Epidermal melanocyte (primary cell): ENCODE data around the gene ABCB8.

Source experiments
- DNase-seq: peaks from one replicate; pipeline ENCODE4 v3.0.0; 2011; ENCODE audit warnings: low spot score; ENCODE audit not compliant: insufficient read length

Gene ABCB8

GRCh38 chr7:151028131-151028947 is at the start of gene ABCB8:
TSS of gene ABCB8 (plus strand) at chr7:151028450. CDS start at chr7:151028516, 66 bp downstream.
- DNase-seq = peak; percentile 100

- no peak for DNase-seq
Measured at GRCh38 chr7:150979713-150980390, 48.4 kb upstream of the ABCB8 start.

DNA sequence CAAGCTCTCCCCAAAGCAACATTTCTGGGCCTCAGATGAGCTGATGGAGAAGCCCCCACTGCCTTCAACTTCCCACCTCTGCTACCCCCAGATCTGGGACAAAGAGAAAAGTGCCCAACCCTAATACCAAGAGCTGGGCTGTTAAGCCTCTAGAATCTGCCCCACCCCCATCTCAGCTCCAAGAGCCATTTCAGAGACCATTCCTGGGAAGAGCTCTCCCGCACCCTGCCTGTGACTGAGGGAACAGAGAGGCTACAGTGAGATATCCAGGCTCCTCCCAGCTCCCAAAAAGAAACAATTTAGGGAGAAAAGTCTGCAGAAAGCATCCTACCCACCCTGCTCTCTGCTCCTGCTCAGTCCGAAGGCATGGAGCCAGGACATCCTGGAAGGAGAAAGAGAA is 47.6 kb upstream of the ABCB8 start:
- DNase-seq = no peak

- no peak for DNase-seq
Measured at GRCh38 chr7:150981644-150982043, 46.6 kb upstream of the ABCB8 start.

DNA sequence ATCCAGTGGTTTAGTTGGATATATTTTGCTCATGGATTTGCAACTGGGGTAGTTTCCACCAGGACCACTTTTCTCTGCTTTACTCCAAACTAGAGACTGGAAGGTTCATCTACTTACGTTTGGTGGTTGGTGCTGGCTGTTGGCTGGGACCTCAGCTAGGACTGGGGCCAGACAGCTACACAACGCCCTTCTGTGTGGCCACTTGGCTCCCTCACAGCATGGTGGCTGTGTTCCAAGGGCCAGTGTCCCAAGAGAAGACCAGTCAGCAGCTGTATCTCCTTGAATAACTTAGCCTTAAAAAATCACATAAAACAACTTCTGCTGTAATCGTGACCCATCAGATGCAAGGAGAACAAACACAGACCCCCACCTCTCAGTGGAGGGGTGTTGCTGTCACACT is 45.9 kb upstream of the ABCB8 start:
- no peak for DNase-seq

GRCh38 chr7:150983893-150984368 is 44.3 kb upstream of the ABCB8 start:
- DNase-seq = no peak

DNA sequence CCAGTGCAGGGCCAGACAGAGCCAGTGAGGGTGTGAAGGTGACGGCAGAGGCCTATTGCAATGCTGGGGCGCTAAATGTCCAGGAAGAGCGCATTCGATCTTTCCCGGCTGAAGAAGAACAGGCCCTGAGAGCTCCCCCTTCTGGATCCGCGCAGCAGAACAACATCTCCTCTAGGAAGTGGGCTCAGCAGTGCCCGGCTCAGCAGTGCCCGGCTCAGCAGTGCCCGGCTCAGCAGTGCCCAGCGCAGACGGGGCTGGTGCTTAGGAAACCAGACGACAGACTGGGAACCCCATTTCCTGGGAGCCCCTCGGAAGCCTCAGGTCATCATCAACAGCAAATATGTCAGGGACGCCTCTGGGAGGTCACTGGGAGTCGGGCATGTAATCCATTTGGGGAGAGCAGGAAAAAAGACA is 42.1 kb upstream of the ABCB8 start:
- peak; percentile 69 for DNase-seq

DNA sequence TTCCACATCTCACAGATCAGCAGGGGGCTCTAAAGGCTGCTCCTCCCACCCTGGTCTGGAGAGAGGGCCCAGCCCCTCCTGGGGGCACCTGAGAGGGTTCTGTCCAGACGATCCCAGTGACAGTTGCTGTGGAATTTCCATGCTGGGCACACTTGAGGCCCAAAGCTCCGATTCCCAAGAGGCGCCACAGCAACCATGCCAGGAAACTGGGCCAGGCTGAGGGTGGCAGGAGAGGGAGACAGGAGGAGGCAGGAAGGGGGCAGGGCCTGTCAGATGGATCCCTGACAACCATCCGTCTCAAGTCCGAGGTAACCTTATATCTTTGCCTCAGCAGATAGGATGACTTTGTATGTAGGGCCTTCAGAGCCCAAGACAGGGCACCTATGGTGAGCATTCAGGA is 41.7 kb upstream of the ABCB8 start:
- no peak for DNase-seq

DNA sequence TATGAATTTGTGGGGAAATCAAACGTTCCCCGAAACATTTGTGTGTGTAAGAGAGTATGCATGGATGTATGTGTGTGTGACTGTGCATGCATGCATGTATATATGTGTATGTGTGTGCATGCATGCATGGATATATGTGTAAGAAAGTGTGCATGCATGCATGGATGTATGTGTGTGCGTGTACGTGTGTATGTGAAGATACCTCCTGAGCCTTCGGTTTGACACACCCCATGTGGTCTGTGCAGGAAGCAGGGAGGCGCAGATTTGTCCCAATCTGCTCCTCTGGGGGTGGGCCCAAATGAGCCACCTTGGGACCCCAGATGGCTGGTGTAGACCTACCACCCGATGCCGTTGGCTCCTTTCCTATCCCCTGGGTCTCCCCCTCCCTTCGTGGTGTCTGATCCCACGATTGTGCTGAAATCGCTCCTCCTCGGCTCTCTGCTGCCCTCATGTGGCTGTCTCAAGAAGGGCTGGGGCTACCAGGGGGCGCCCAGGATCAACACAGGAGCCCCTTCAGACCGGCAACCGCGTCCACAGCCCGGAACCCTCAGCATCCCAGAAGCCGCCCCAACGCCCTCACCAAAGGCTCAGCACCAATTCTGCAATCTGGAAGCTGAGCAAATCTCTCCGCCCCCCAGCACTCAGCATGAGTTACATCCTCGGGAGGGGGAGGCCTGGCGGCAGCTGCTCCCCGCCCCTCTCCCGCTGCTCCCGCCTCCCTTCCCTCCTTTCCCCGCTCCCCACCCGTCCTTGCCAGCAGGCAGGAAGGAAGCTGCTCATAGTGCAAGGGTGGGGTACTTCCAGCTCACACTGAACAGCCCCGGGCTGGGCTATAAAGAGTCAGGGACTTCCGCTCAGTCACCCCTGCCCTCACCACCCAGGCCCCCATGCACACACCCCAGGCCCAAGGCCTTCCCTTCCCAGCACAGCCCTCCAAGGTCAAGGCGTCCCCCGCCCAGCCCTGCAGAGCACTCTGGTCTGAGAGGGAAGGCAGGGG is 39.7 kb upstream of the ABCB8 start:
- DNase-seq = peak; percentile 64

- no peak for DNase-seq
Measured at GRCh38 chr7:150989456-150989855, 38.8 kb upstream of the ABCB8 start.

DNA sequence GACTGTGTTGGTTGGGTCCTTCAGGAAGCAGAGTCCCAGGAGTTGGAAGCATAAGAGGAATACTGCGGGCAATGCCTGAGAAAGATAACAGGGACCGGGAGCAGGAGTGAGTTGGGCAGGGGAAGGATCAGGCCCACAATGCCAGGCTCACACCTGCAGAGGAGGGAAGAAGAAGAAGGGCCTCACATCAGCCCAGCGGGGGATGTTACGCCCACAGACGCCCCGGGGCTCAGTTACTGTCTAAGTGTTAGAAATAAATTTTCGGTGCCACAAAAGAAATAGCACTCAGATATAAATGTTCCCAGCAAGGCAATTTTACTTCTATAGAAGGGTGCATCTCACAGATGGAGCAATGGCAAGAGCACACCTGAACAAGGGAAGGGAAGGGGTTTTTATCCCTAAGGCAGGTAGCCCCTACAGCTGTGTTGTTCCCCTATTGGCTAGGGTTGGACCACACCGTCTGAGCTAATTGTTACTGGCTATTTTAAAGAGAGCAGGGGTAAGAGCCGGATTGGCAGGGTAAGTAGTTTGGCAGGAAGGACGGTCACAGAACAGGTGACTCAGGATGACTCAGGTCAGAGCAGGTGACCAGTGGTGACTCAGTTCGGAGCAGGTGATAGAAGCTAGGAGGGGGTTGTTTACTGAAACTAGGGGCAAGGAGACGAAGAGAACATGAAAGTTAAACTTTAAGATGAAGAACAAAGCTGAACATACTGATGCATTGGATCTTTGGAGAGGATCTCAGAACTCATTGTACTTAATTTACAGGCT is 37.6 kb upstream of the ABCB8 start, which contains the start of gene NOS3:
Gene NOS3, plus strand, starts transcription at position 602 of the 771 bp plus-strand sequence. CDS start 2,787 bp downstream, outside the sequence.
- DNase-seq = no peak

GRCh38 chr7:150992051-150992640 is 36.1 kb upstream of the ABCB8 start:
- no peak for DNase-seq

DNA sequence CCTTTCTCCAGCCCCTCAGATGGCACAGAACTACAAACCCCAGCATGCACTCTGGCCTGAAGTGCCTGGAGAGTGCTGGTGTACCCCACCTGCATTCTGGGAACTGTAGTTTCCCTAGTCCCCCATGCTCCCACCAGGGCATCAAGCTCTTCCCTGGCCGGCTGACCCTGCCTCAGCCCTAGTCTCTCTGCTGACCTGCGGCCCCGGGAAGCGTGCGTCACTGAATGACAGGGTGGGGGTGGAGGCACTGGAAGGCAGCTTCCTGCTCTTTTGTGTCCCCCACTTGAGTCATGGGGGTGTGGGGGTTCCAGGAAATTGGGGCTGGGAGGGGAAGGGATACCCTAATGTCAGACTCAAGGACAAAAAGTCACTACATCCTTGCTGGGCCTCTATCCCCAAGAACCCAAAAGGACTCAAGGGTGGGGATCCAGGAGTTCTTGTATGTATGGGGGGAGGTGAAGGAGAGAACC is 35.4 kb upstream of the ABCB8 start:
- no peak for DNase-seq

DNA sequence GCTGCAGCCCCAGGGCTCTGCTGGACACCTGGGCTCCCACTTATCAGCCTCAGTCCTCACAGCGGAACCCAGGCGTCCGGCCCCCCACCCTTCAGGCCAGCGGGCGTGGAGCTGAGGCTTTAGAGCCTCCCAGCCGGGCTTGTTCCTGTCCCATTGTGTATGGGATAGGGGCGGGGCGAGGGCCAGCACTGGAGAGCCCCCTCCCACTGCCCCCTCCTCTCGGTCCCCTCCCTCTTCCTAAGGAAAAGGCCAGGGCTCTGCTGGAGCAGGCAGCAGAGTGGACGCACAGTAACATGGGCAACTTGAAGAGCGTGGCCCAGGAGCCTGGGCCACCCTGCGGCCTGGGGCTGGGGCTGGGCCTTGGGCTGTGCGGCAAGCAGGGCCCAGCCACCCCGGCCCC is 34.7 kb upstream of the ABCB8 start:
- no peak for DNase-seq

- DNase-seq = no peak
Measured at GRCh38 chr7:150994141-150994837, 34.0 kb upstream of the ABCB8 start.

DNA sequence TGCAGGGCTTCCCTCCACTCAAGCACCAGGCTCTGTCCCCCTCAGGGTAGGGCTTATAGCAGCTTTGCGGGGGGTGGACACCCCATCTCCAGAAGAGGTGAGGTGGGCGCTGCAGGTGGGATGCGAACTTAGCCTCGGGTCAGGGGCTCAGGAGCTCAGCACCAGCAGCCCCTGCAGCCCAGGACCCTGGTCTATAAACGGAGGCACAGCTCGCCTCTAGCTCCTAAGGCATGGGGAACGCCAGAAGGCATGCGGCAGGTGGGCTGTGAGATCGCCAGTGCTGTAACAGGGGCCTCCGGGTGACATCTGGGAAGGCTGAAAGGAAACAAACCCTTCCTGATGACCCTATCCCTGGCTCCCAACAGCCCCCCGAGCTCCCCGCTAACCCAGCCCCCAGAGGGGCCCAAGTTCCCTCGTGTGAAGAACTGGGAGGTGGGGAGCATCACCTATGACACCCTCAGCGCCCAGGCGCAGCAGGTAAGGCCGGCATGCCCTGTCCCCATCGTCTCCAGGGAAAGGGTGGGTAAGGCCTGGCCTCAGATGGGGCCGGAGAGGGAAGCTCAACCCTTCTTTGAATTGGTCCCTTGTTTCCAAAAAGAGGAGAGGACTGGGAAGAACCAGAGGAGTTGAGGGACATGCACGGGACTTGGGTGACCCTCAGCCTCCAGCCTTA is 33.3 kb upstream of the ABCB8 start:
- no peak for DNase-seq

GRCh38 chr7:150996376-150997074 is 31.7 kb upstream of the ABCB8 start:
- no peak for DNase-seq

DNA sequence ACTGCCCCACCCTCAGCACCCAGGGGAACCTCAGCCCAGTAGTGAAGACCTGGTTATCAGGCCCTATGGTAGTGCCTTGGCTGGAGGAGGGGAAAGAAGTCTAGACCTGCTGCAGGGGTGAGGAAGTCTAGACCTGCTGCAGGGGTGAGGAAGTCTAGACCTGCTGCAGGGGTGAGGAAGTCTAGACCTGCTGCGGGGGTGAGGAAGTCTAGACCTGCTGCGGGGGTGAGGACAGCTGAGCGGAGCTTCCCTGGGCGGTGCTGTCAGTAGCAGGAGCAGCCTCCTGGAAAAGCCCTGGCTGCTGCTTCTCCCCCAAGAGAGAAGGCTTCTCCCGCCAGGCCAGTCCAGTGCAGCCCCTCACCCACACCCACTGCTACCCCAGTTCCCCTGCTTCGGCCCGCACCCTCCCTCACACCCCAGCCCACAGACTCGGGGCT is 31.2 kb upstream of the ABCB8 start:
- DNase-seq = no peak
